Keratinocyte (primary cell): ENCODE measurements around the gene MAGI3.
"Not testable (repeated sequence)": the region's sequence is repeated elsewhere in the genome, so short reads cannot be mapped to it uniquely, and the experiment has no call there.

Experiments used
- EZH2 ChIP-seq: IDR thresholded peaks from one replicate; pipeline ENCODE4 v1.6.1; 2012; ENCODE audit warnings: inconsistent platforms, mild to moderate bottlenecking, low read length, moderate library complexity
- TF ChIP-seq, protein P1 (sequence below), 3 experiments: IDR thresholded peaks in 1 of 3; conservative IDR thresholded peaks in 1 of 3; optimal IDR thresholded peaks in 1 of 3; 2 replicates in 2 of 3; 3 replicates in 1 of 3; pipeline versions ENCODE3 to v1.5.1; 2011; ENCODE audit warnings: low read length in 3 of 3, mild to moderate bottlenecking in 3 of 3, moderate library complexity in 2 of 3, control low read depth in 1 of 3, inconsistent platforms in 1 of 3; ENCODE audit not compliant: insufficient read depth in 2 of 3; ENCODE audit errors: extremely low read depth in 1 of 3

DNA sequence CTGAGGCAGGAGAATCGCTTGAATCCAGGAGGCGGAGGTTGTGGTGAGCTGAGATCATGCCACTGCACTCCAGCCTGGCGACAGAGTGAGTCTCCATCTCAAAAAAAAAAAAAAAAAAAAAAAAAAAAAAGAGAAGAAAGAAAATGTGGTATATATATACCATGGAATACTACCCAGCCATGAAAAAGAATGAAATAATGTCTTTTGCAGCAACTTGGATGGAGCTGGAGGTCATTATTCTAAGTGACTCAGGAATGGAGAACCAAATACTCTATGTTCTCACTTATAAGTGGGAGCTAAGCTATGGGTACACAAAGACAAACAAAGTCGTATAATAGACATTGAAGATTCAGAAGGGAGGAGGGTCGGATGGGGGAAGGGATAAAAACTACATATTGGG is 214.2 kb downstream of the MAGI3 start:
- TF ChIP-seq, protein P1, sequence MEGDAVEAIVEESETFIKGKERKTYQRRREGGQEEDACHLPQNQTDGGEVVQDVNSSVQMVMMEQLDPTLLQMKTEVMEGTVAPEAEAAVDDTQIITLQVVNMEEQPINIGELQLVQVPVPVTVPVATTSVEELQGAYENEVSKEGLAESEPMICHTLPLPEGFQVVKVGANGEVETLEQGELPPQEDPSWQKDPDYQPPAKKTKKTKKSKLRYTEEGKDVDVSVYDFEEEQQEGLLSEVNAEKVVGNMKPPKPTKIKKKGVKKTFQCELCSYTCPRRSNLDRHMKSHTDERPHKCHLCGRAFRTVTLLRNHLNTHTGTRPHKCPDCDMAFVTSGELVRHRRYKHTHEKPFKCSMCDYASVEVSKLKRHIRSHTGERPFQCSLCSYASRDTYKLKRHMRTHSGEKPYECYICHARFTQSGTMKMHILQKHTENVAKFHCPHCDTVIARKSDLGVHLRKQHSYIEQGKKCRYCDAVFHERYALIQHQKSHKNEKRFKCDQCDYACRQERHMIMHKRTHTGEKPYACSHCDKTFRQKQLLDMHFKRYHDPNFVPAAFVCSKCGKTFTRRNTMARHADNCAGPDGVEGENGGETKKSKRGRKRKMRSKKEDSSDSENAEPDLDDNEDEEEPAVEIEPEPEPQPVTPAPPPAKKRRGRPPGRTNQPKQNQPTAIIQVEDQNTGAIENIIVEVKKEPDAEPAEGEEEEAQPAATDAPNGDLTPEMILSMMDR (optimal IDR thresholded peaks at IDR 0.05 in 1 of 3, IDR thresholded peaks at IDR 0.05 in 1 of 3, conservative IDR thresholded peaks at IDR 0.05 in 1 of 3; ENCODE audit: extremely low read depth in 1 of 3, insufficient read depth in 2 of 3, low read length in 3 of 3), result not testable (repeated sequence)
- TF ChIP-seq EZH2, result not testable (repeated sequence)
